ENCODE data around the gene MALAT1.
"Not testable (repeated sequence)": the region's sequence is repeated elsewhere in the genome, so short reads cannot be mapped to it uniquely, and the experiment has no call there.

The MALAT1 gene

DNA sequence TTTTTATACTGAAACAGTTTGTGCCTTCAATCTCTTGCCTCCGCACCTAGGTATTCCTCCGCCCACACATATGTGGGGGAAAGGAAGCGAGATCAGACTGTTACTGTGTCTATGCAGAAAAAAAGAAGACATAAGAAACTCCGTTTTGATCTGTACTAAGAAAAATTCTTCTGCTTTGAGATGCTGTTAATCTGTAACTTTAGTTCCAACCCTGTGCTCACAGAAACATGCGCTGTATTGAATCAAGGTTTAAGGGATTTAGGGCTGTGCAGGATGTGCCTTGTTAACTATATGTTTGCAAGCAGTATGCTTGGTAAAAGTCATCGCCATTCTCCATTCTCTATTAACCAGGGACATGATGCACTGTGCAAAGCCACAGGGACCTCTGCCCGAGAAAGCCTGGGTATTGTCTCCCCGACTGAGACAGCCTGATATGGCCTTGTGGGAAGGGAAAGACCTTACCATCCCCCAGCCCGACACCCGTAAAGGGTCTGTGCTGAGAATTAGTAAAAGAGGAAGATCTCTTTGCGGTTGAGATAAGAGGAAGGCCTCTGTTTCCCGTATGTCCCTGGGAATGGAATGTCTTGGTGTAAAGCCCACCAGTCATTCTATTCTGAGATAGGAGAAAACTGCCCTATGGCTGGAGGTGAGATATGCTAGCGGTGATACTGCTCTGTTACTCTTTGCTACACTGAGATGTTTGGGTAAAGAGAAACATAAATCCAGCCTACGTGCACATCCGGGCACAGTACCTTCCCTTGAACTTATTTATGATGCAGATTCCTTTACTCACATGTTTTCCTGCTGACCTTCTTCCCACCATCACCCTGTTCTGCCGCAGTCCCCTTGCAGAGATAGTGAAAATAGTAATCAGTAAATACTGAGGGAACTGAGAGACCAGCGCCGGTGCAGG lies 24.1 kb downstream of the MALAT1 start:
- DNase-seq, result not testable (repeated sequence)

DNA sequence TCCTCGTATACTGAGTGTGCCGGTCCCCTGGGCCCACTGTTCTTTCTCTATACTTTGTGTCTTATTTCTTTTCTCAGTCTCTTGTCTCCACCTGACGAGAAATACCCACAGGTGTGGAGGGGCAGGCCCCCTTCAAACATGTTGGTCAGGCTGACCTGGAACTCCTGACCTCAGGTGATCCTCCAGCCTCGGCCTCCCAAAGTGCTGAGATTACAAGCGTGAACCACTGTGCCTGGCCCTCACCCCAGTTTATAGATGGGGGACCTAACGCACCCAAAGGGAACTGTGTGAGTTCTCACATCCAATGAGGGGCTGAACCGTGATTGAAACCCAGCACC lies 24.8 kb downstream of the MALAT1 start:
- not testable (repeated sequence) for DNase-seq

DNA sequence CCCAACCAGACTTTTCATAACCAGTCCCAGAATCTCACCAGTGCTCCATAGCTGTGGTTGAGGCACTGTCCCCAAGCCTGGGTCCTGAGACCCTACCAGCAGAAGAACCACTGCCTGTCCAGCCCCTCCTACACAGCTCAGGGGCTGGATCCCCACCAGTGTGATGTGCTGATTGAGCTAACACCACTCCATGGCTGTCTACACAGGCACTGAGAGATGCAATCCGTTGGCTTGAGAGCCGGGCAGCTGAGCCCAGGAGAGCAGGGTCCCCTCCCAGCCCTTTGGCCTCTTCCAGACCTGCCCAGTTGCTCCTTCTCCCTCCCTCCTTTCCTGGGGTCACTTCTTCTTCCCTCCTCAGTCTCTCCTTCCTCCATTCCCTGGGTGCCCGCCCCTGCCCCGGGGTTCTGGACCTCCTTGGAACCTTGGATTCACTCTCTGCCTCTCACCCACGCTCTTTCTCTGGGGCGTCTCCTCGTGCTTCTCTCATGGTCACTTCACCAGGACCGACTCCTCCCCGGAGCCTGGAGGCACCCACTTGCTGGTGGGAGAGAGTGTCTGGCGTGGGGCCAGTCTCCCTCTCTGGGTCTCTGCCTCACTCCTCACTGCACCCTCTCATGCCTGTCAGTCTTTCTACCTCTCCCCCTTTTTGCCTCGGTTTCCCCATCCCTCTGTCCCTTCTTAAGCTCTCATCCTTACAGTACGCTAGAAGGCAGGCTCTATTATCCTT lies 25.3 kb downstream of the MALAT1 start:
- no peak for DNase-seq

DNA sequence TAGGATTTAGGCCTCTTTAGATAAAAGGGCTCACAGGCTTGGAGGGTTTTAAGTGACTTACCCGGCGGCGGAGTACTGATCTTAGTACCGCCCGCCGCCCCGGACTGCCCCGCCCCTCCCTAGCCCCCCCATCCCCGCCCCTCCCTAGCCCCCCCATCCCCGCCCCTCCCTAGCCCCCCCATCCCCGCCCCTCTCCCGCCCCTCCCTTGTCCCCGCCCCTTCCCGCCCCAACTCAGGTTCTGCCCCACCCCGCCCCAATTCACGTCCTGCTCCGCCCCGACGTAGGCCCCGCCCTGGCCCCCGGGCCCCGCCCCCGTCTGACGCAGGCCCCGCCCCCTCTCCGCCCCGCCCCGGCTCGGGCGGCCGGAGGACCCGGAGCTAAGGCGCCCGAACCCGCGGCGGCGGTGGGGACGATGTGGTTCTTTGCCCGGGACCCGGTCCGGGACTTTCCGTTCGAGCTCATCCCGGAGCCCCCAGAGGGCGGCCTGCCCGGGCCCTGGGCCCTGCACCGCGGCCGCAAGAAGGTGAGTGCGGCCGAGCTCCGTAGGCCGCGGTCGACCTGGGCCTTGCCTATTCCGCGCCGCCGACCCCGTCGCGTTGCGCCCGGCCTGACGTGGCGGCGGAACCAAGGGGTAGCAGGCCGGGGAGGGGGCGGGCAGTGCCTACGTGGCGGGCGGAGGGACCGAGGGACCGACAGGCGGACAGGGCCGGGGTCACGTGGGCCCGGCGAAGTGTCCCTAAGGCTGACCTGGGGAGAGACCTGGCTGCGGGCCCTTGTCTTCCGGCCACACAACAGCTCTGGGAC lies 26.1 kb downstream of the MALAT1 start, which contains the start of gene SCYL1:
Gene SCYL1, plus strand, starts transcription at position 343 of the 805 bp plus-strand sequence. Its CDS starts 71 bp downstream, at position 414.
- DNase-seq, result no peak

DNA sequence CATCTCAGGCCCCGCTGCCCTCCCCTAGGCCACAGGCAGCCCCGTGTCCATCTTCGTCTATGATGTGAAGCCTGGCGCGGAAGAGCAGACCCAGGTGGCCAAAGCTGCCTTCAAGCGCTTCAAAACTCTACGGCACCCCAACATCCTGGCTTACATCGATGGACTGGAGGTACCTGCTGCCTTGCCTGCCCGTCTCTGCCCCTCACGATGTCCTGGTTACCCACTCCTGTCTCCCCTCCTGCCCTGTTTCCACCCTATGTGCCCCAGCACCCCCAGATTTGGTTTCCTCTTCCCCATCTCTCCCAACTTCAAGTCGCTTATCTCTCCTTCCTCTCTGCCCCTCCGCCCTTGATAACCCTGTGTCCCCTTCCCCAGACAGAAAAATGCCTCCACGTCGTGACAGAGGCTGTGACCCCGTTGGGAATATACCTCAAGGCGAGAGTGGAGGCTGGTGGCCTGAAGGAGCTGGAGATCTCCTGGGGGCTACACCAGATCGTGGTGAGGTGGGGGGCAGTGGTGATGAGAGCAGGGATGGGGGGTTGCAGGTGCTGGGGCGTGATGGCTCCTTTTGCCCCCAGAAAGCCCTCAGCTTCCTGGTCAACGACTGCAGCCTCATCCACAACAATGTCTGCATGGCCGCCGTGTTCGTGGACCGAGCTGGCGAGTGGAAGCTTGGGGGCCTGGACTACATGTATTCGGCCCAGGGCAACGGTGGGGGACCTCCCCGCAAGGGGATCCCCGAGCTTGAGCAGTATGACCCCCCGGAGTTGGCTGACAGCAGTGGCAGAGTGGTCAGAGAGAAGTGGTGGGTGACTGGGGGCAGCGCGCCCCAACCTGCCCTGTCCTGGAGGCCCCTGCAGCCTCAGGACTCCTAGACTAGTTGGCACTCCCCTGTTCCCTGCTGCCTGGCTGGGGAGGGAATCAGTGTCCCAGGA lies 27.0 kb downstream of the MALAT1 start:
- DNase-seq, result no peak

DNA sequence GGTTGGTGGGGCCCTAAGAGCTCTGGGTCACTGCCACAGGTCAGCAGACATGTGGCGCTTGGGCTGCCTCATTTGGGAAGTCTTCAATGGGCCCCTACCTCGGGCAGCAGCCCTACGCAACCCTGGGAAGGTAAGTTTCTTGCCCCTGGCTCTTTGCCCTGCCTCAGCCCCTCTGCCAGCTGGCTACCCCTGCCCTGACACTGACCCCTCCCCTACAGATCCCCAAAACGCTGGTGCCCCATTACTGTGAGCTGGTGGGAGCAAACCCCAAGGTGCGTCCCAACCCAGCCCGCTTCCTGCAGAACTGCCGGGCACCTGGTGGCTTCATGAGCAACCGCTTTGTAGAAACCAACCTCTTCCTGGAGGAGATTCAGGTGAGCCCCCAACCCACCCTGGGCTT lies 27.9 kb downstream of the MALAT1 start:
- no peak for DNase-seq

DNA sequence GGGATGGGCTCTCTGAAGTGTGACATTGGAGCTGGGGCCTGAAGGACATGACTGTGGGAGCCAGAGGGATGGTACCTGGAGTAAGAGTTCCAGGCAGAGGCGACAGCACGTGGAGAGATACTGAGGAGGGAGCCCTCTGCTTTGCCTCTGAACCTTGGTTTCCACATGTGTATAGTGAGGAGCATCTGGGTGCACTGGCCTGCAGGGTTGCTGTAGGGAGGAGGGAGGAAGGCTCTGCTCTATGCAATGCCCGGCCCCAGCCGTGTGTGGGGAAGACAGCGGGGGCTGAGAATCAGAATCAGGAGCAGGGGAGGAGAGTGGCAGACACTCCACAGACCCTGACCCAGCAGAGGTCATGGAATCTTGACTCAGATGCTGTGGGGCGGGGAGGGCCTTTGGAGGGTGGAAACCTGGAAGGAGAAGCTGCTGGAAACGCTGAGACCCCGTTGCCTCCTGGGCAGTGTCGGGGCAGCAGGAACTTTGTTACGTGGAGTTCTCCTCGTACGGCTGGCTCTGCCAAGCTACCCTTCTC lies 30.0 kb downstream of the MALAT1 start:
- DNase-seq, result no peak

DNA sequence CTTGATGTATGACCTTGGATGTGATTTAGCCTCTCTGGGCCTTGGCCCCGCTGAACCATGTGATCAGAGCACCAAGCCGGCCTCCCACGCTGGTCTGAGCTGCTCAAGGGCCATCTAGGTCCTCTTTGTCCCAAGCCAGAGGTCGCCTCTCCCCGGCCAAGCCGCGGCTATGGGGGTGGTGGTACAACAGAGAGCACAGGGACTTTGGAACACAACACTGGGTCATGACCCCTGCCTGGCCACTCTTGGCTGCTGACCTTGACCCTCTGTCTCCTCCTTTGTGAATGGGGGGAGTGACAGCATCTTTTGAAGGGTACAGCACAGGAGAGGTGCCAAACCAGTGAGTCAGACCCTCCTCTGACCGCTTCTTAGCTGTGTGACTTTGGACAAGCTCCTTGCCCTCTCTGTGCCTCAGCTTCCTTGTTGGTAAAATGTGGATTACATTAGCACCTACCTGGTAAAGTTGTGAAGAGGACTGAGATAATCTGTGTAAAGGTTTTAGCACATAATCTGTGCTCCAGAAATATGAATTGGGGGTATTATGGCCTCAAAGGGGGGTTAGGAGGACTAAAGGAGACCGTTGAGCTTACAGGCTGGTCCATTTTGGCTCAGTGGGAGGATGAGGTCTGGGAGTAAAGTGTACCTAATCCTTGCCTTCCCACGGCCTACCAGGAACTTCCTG lies 30.8 kb downstream of the MALAT1 start:
- no peak for DNase-seq

DNA sequence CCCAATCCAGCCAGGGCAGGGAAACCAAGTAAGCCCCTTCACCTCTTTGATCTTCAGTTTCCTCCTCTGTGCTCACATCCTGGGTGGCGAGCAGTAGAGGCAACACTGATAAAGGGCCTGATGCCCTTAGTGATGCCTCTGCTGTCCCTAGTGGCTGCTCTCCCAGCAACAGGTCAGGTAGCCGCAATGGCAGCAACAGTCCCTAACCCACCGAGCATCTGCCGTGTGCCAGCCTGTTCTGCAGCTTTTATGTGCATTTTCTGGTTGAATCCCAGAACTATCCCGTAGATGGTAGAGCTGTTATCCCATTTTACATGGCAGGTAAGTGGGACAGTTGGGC lies 31.3 kb downstream of the MALAT1 start:
- DNase-seq, result no peak

DNA sequence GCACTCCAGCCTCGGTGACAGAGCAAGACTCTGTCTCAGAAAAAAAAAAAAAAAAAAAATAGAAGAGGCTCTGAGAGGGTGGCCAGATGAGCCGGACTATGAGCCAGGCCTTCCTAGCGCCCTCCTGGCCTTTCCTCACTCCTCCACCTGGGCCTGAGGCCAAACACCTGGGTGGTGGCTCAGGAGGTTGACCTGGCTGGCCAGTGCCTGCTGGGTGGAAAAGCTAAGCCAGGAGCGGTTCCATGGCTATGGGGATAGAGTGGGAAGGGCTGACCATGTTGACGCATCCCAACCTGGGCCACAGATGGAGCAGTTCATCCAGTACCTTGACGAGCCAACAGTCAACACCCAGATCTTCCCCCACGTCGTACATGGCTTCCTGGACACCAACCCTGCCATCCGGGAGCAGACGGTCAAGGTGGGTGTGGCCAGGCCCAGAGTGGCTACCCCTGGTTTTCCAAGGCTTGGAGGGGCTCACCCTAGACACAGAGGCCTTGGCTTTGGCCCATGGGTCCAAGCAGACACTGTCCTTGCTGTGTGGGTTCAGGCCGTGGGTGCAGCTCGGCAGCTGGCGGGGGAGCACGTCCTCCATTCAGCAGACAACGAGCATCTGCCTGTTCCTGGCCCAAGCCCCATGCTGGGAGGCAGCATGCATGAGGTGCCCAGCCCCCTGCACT lies 33.7 kb downstream of the MALAT1 start:
- DNase-seq, result no peak

DNA sequence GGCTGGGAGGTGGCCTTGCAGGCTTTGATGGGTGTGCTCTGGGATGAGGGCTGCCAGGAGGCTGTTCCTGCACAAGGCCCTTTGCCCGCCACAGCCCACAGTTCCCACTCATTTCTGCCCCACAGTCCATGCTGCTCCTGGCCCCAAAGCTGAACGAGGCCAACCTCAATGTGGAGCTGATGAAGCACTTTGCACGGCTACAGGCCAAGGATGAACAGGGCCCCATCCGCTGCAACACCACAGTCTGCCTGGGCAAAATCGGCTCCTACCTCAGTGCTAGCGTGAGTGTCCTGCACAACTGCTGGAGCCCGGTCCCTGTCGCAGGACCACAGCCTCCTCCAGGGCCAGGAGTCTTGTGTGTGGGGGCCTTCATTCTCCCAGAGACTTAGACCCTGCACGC lies 36.3 kb downstream of the MALAT1 start:
- DNase-seq, result no peak

DNA sequence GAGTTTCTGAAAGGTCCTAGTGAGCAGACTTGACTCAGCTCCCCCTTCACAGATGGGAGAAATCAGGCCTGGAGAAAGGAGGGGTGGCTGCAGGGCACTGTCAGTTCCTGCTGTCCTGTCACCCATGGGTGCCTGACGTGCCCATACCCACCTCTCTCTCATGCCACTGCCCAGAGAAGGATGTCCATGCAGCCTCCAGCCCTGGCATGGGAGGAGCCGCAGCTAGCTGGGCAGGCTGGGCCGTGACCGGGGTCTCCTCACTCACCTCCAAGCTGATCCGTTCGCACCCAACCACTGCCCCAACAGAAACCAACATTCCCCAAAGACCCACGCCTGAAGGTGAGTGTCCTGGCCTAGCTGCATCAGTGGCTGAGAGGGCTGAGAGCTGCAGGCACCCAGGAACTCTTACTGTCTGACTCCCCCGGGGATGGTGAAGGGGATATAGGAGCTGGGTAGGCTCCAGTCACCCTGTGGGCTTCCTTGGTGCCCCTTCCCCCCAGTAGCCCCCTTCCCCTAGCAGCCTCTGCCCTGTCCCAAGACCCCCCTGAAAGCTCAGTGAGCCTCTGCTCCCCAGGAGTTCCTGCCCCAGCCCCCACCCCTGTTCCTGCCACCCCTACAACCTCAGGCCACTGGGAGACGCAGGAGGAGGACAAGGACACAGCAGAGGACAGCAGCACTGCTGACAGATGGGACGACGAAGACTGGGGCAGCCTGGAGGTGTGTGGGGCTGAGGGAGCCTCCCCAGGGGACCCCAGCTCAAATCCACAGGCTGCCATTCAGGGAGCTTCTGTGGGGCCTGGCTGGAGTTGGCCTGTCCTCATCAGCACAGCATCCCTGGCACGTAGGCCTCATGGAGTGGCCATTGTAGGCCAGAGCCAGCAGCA lies 37.8 kb downstream of the MALAT1 start:
- DNase-seq, result no peak

DNA sequence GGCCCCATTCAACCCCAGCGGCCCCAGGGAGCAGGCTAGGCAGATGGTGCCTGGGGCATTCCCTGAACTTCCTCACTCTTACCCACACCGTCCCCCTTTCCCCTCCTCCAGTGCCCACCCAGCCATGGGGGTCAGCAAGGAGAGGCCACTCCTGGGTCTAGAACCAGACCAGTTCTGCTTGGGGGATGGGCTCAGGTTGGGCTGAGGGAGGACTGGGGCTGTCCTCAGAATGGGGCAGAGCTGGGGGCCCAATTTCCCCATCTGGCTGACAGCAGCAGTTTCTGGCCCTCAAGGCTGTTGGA lies 38.4 kb downstream of the MALAT1 start:
- DNase-seq, result no peak

DNA sequence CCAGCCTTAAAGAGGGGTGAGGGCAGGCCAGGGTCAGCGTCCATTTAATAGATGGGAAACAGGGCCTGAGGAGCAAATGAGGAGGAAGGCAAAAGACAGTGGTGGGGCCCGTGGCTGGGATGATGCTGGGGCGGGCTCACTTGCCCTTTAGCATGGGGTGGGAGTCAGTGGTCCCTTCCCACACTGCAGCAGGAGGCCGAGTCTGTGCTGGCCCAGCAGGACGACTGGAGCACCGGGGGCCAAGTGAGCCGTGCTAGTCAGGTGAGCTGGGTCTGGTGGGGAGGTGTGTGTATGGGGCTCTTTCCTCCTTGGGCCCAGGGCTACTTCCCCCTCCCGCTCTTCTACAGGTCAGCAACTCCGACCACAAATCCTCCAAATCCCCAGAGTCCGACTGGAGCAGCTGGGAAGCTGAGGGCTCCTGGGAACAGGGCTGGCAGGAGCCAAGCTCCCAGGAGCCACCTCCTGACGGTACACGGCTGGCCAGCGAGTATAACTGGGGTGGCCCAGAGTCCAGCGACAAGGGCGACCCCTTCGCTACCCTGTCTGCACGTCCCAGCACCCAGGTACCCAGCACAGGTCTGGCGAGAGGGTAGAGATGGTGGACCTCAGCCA lies 38.9 kb downstream of the MALAT1 start:
- no peak for DNase-seq

DNA sequence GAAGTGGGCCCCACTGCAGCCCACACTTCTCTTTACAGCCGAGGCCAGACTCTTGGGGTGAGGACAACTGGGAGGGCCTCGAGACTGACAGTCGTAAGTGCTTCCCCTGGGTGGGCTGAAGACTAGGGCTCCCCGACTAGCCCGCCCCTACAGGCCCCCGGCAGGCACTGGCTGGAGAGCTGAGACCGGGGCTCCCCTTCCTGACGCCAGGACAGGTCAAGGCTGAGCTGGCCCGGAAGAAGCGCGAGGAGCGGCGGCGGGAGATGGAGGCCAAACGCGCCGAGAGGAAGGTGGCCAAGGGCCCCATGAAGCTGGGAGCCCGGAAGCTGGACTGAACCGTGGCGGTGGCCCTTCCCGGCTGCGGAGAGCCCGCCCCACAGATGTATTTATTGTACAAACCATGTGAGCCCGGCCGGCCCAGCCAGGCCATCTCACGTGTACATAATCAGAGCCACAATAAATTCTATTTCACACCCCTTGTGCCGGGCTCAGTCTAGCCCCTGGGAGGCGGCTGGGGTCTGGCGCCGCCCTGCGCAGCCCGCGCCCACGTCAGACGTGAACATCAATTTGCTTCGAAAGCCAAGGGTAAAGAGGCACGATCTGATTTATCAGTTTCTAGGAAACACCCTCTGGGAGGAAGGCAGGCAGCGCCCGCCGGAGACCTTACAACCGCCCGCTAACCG lies 39.5 kb downstream of the MALAT1 start:
- no peak for DNase-seq

DNA sequence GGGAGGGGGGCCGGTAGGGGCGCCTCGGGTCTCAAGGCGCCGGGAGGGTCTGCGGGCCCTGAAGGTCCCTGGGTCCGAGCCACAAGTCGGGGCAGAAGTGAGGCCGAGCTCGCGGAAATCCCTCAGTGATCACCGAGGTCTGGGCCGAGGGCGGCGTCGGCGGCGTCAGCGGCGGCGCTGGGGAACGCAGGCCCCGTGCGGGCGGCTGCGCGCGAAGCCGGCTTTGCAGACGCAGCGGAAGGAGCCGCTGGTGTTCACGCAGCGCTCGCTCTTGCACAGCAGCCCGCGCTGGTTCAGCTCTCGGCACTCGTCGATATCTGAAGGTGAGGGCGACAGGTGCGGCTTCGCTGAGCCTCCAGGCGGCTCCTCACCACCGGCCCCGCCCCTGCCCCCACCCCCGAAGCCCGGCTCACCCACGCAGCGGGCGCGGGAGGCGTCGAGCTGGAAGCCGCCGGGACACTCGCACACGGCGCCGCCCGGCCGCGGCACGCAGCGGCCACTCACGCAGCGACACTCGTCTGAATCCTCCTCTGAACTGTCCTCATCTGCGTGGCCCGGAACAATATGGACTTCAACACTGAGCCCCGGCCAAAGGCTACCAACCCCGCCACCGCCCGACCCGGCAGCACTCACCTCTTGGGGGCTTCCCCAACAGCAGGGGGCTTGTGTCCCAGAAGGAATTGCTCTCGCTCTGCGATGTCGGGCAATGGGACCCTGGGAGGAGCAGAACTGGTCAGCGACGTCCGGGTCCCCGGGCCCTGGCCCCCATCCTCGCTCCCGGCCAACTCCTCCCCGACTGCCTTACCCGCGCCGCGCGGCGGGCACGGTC lies 40.3 kb downstream of the MALAT1 start:
- no peak for DNase-seq

DNA sequence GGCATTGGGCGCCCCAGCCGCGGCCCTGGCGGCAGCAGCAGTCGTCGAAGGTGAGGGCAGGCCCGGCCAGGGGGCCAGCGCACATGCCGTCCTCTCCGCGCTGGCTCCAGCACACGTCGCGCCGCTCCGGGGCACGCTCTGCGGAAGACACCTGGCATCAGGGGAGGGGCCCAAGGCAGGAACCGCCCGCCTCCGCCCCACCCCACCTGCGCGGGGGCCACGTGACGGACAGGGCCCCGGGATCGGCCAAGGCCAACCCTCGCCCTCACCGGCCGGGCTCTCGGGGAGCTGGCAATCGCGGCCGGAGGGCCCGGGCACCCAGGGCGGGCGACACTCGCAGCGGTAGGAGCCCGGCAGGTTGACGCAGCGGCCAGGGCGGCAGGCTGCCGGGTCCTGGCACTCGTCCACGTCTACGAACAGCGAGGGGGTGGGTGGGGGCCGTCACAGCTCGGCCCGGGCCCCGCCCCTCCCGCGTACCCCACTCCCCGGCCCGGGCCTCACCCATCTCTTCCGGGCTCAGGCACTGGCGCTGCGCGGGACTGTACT lies 41.0 kb downstream of the MALAT1 start:
- DNase-seq, result no peak
